Esophagus muscularis mucosa (tissue), 4 donors: ENCODE data around the gene BCAS3. TPM values are rescaled to one million over a fixed set of nuclear protein-coding genes. Genes with fewer than 3 reads are reported as not detected.
A peak's percentile ranks its signal among the peaks of the same experiment; 100 is the strongest.

Experiments used
- DNase-seq: peaks from one replicate; pipeline ENCODE4 v3.0.0-alpha.2; 2017; ENCODE audit errors: extremely low spot score
- H3K27ac ChIP-seq, 4 donors: fragments of 200-600 bp; sonication (generic); replicated peaks in 1 of 4; 1 replicate in 3 of 4; 2 replicates in 1 of 4; pipeline ENCODE4 v1.5.1; 2016 to 2019; ENCODE audit warnings: mild to moderate bottlenecking in 1 of 4
- H3K27me3 ChIP-seq, 4 donors: fragments of 200-600 bp; sonication (generic); one replicate each; pipeline versions ENCODE4 v1.5.1 to v1.6.0; 2016 to 2019
- H3K36me3 ChIP-seq, 4 donors: fragments of 200-600 bp; sonication (generic); one replicate each; pipeline ENCODE4 v1.5.1; 2016 to 2019
- H3K4me1 ChIP-seq, 4 donors: fragments of 200-600 bp; sonication (generic); one replicate each; pipeline ENCODE4 v1.5.1; 2016 to 2019
- H3K4me3 ChIP-seq, 4 donors: fragments of 200-600 bp; sonication (generic); 1 replicate in 2 of 4; 2 replicates in 2 of 4; pipeline ENCODE4 v1.5.1; 2016 to 2019; ENCODE audit warnings: mild to moderate bottlenecking in 4 of 4, moderate library complexity in 1 of 4
- H3K9me3 ChIP-seq, 4 donors: fragments of 200-600 bp; sonication (generic); 1 replicate in 3 of 4; 2 replicates in 1 of 4; pipeline ENCODE4 v1.5.1; 2016 to 2019
- CTCF ChIP-seq, 3 experiments: fragments of 200-600 bp in 2 of 3; fragments of 450-650 bp in 1 of 3; sonication (generic) in 2 of 3; IDR thresholded peaks; one replicate each; pipeline ENCODE4 v1.5.1; 2017 to 2019; ENCODE audit warnings: antibody characterized with exemption in 3 of 3, mild to moderate bottlenecking in 2 of 3, moderate library complexity in 1 of 3
- EP300 ChIP-seq: sonication (generic); formaldehyde crosslinking; IDR thresholded peaks from one replicate; pipeline ENCODE4 v1.6.1; 2017; ENCODE audit warnings: antibody characterized with exemption
- POLR2A ChIP-seq: fragments of 450-650 bp; IDR thresholded peaks from one replicate; pipeline ENCODE4 v1.6.1; 2017; ENCODE audit warnings: antibody characterized with exemption, moderate library complexity, mild to moderate bottlenecking, low read depth
- POLR2AphosphoS5 ChIP-seq, 2 donors: sonication (generic); formaldehyde crosslinking; IDR thresholded peaks; one replicate each; pipeline ENCODE4 v1.6.1; 2017; ENCODE audit warnings: antibody characterized with exemption in 2 of 2
- WGBS: methylation state at CpG from one replicate; pipeline ENCODE4 v1.1.5; 2018; 5-methylcytosine and 5-hydroxymethylcytosine counted together
- intact Hi-C: fragments of 100-400 bp; cut with DNase I; formaldehyde crosslinking; loops from one replicate; pipeline ENCODE4 v1.15.1; 2023
- total RNA-seq, 4 donors: library from RNA; depleted of rRNA; stranded (reverse); fragments of >200 nt; gene quantifications; one replicate each; pipeline versions ENCODE4 v1.1.0 to v1.2.1, GENCODE V29; 2016

The BCAS3 gene
- total RNA-seq, 4 donors from 2014 or later = 17.4 to 25.7 (median 19.5) TPM

- Histone ChIP-seq H3K4me1 (no peaks in the 10 kb centered on the region), H3K27ac (no peak overlapping the region), H3K36me3 (no peaks in the 10 kb centered on the region), H3K9me3 (no peaks in the 10 kb centered on the region), H3K27me3 (peaks cover 0 to 55% (median 12%) of the 10 kb centered on the region in 4 donors), H3K4me3 (no peak overlapping the region)
- no peak for DNase-seq
- 64% methylated on average over 2 of the region's 2 CpGs for WGBS
- intact Hi-C loops = loop anchor here (10.0 kb wide), 1 partner anchor 62 kb away; no protein-coding TSS in a partner anchor
- TF ChIP-seq POLR2A (no peak), CTCF (IDR thresholded peaks at IDR 0.05) (no peak), POLR2AphosphoS5 (IDR thresholded peaks at IDR 0.05) (no peak), EP300 (no peak)
These were observed 745.2 kb downstream of the BCAS3 start for GRCh38 chr17:61422869-61423268.

- Histone ChIP-seq H3K27me3 (peaks cover 0 to 55% (median 12%) of the 10 kb centered on the region in 4 donors), H3K4me1 (no peaks in the 10 kb centered on the region), H3K9me3 (no peaks in the 10 kb centered on the region), H3K36me3 (no peaks in the 10 kb centered on the region), H3K27ac (no peak overlapping the region), H3K4me3 (no peak overlapping the region)
- DNase-seq = peak; percentile 87
- WGBS = 77% methylated on average over 8 of the region's 10 CpGs
- TF ChIP-seq POLR2A = no peak
- TF ChIP-seq POLR2AphosphoS5 (IDR thresholded peaks at IDR 0.05) = no peak
- TF ChIP-seq EP300 = no peak
- no peak for TF ChIP-seq CTCF (IDR thresholded peaks at IDR 0.05)
- intact Hi-C loops = loop anchor here (10.0 kb wide), 1 partner anchor 61 kb away; no protein-coding TSS in a partner anchor
These were observed 746.5 kb downstream of the BCAS3 start for GRCh38 chr17:61423967-61424649.

- H3K36me3 ChIP-seq = no peaks in the 10 kb centered on the region
- no peak for TF ChIP-seq EP300
- no peak for TF ChIP-seq POLR2A
- no peak for TF ChIP-seq CTCF (IDR thresholded peaks at IDR 0.05)
- no peak for TF ChIP-seq POLR2AphosphoS5 (IDR thresholded peaks at IDR 0.05)
- no peak overlapping the region for H3K4me3 ChIP-seq
- WGBS = 52% methylated on average over 11 of the region's 11 CpGs
- H3K27me3 ChIP-seq = peaks cover 0 to 45% (median 12%) of the 10 kb centered on the region in 4 donors
- DNase-seq = peak; percentile 89
- no peak overlapping the region for H3K27ac ChIP-seq
- no peaks in the 10 kb centered on the region for H3K9me3 ChIP-seq
- H3K4me1 ChIP-seq = no peaks in the 10 kb centered on the region
- intact Hi-C loops = loop anchor here (10.0 kb wide), 1 partner anchor 59 kb away; no protein-coding TSS in a partner anchor
These were observed 748.2 kb downstream of the BCAS3 start for GRCh38 chr17:61425682-61426481.

GRCh38 chr17:61426482-61427304 lies 749.0 kb downstream of the BCAS3 start:
- intact Hi-C loops = loop anchor here (10.0 kb wide), 1 partner anchor 58 kb away; no protein-coding TSS in a partner anchor
- no peaks in the 10 kb centered on the region for H3K36me3 ChIP-seq
- H3K27ac ChIP-seq = no peak overlapping the region
- DNase-seq = peak; percentile 53
- H3K9me3 ChIP-seq = no peaks in the 10 kb centered on the region
- H3K4me3 ChIP-seq = no peak overlapping the region
- no peaks in the 10 kb centered on the region for H3K4me1 ChIP-seq
- 81% methylated on average over 10 of the region's 10 CpGs for WGBS
- peaks cover 0 to 40% (median 12%) of the 10 kb centered on the region in 4 donors for H3K27me3 ChIP-seq
- no peak for TF ChIP-seq POLR2A
- TF ChIP-seq EP300 = no peak
- TF ChIP-seq CTCF (IDR thresholded peaks at IDR 0.05) = no peak
- TF ChIP-seq POLR2AphosphoS5 (IDR thresholded peaks at IDR 0.05) = no peak
